ENCODE measurements around the gene DDI2. TPM values are rescaled to one million over a fixed set of nuclear protein-coding genes. Genes with fewer than 3 reads are reported as not detected.

Gene DDI2
- total RNA-seq, 1 donor from 2014 or later = 26.1 TPM

GRCh38 chr1:15636436-15636835 is 19.2 kb downstream of the DDI2 start:
- no peak overlapping the region for H3K27ac ChIP-seq (ENCODE audit: low read depth, low read length)
- no peak overlapping the region for H3K4me3 ChIP-seq (ENCODE audit: insufficient read depth, low read depth, low read length)
- H2AFZ ChIP-seq (ENCODE audit: low read depth, low read length) = no peak overlapping the region
- no peak for DNase-seq (ENCODE audit: low read depth)
- peaks cover 43% of the 10 kb centered on the region for H3K36me3 ChIP-seq (ENCODE audit: insufficient read depth, low read length)
- Mint-ChIP-seq H3K36me3 (ENCODE audit: low read depth, unreplicated experiment) (peaks cover 14% of the 10 kb centered on the region), H3K27me3 (ENCODE audit: low read depth, unreplicated experiment) (no peaks in the 10 kb centered on the region), H3K9me3 (ENCODE audit: unreplicated experiment) (no peaks in the 10 kb centered on the region), H3K4me1 (ENCODE audit: low read depth, unreplicated experiment) (peaks cover 3% of the 10 kb centered on the region), H3K4me3 (ENCODE audit: unreplicated experiment) (no peak overlapping the region), H3K27ac (ENCODE audit: unreplicated experiment) (no peak overlapping the region)
- H3K79me2 ChIP-seq (ENCODE audit: insufficient read depth, low read length) = no peaks in the 10 kb centered on the region
- no peaks in the 10 kb centered on the region for H3K27me3 ChIP-seq (ENCODE audit: insufficient read depth, low read length)
- H3K9me3 ChIP-seq (ENCODE audit: insufficient read depth, low read depth, low read length) = no peaks in the 10 kb centered on the region
- FAIRE-seq = no peak
- H3K9ac ChIP-seq (ENCODE audit: low read length) = no peak overlapping the region
- H3K4me1 ChIP-seq (ENCODE audit: insufficient read depth, low read length) = peaks cover 4% of the 10 kb centered on the region
- TF ChIP-seq CTCF (IDR thresholded peaks at IDR 0.05; ENCODE audit: insufficient read depth, low read depth, low read length) = no peak
- TF ChIP-seq EZH2 (IDR thresholded peaks at IDR 0.05; ENCODE audit: insufficient read depth, low read length) = no peak
- H4K20me1 ChIP-seq (ENCODE audit: insufficient read depth, low read length) = peaks cover 7% of the 10 kb centered on the region
- no peak overlapping the region for H3K4me2 ChIP-seq (ENCODE audit: low read length)

GRCh38 chr1:15637826-15638225 is 20.6 kb downstream of the DDI2 start:
- Mint-ChIP-seq H3K4me3 (ENCODE audit: unreplicated experiment) (no peak overlapping the region), H3K36me3 (ENCODE audit: low read depth, unreplicated experiment) (peaks cover 20% of the 10 kb centered on the region), H3K4me1 (ENCODE audit: low read depth, unreplicated experiment) (peaks cover 3% of the 10 kb centered on the region), H3K27ac (ENCODE audit: unreplicated experiment) (no peak overlapping the region), H3K9me3 (ENCODE audit: unreplicated experiment) (no peaks in the 10 kb centered on the region), H3K27me3 (ENCODE audit: low read depth, unreplicated experiment) (no peaks in the 10 kb centered on the region)
- Histone ChIP-seq H3K9me3 (ENCODE audit: insufficient read depth, low read depth, low read length) (no peaks in the 10 kb centered on the region), H4K20me1 (ENCODE audit: insufficient read depth, low read length) (peaks cover 7% of the 10 kb centered on the region), H3K79me2 (ENCODE audit: insufficient read depth, low read length) (no peaks in the 10 kb centered on the region), H3K27ac (ENCODE audit: low read depth, low read length) (no peak overlapping the region), H3K4me2 (ENCODE audit: low read length) (no peak overlapping the region), H3K9ac (ENCODE audit: low read length) (no peak overlapping the region), H3K27me3 (ENCODE audit: insufficient read depth, low read length) (no peaks in the 10 kb centered on the region), H3K4me3 (ENCODE audit: insufficient read depth, low read depth, low read length) (no peak overlapping the region), H2AFZ (ENCODE audit: low read depth, low read length) (no peak overlapping the region), H3K4me1 (ENCODE audit: insufficient read depth, low read length) (peaks cover 4% of the 10 kb centered on the region), H3K36me3 (ENCODE audit: insufficient read depth, low read length) (peaks cover 48% of the 10 kb centered on the region)
- DNase-seq (ENCODE audit: low read depth) (no peak), FAIRE-seq (no peak)
- TF ChIP-seq CTCF (IDR thresholded peaks at IDR 0.05; ENCODE audit: insufficient read depth, low read depth, low read length) (no peak), EZH2 (IDR thresholded peaks at IDR 0.05; ENCODE audit: insufficient read depth, low read length) (no peak)

GRCh38 chr1:15639262-15639661 is 22.0 kb downstream of the DDI2 start:
- Histone ChIP-seq H2AFZ (ENCODE audit: low read depth, low read length) (no peak overlapping the region), H3K79me2 (ENCODE audit: insufficient read depth, low read length) (no peaks in the 10 kb centered on the region), H3K9me3 (ENCODE audit: insufficient read depth, low read depth, low read length) (no peaks in the 10 kb centered on the region), H3K36me3 (ENCODE audit: insufficient read depth, low read length) (peaks cover 45% of the 10 kb centered on the region), H3K9ac (ENCODE audit: low read length) (no peak overlapping the region), H3K27me3 (ENCODE audit: insufficient read depth, low read length) (no peaks in the 10 kb centered on the region), H4K20me1 (ENCODE audit: insufficient read depth, low read length) (peaks cover 7% of the 10 kb centered on the region), H3K4me3 (ENCODE audit: insufficient read depth, low read depth, low read length) (no peak overlapping the region), H3K4me1 (ENCODE audit: insufficient read depth, low read length) (peaks cover 4% of the 10 kb centered on the region), H3K4me2 (ENCODE audit: low read length) (no peak overlapping the region), H3K27ac (ENCODE audit: low read depth, low read length) (no peak overlapping the region)
- no peak for TF ChIP-seq EZH2 (IDR thresholded peaks at IDR 0.05; ENCODE audit: insufficient read depth, low read length)
- no peak for TF ChIP-seq CTCF (IDR thresholded peaks at IDR 0.05; ENCODE audit: insufficient read depth, low read depth, low read length)
- Mint-ChIP-seq H3K4me1 (ENCODE audit: low read depth, unreplicated experiment) (peaks cover 3% of the 10 kb centered on the region), H3K4me3 (ENCODE audit: unreplicated experiment) (no peak overlapping the region), H3K27ac (ENCODE audit: unreplicated experiment) (no peak overlapping the region), H3K9me3 (ENCODE audit: unreplicated experiment) (no peaks in the 10 kb centered on the region), H3K36me3 (ENCODE audit: low read depth, unreplicated experiment) (peaks cover 27% of the 10 kb centered on the region), H3K27me3 (ENCODE audit: low read depth, unreplicated experiment) (no peaks in the 10 kb centered on the region)
- no peak for DNase-seq (ENCODE audit: low read depth)
- FAIRE-seq = no peak
